GM21367 (cell line): ENCODE measurements around the gene RHOBTB3.
"Not testable (repeated sequence)": the region's sequence is repeated elsewhere in the genome, so short reads cannot be mapped to it uniquely, and the experiment has no call there.

Experiments
- ATAC-seq: cut with Tn5 transposase; IDR thresholded peaks from one replicate; pipeline ENCODE4 v1.9.1; 2021; ENCODE audit not compliant: unreplicated experiment

The RHOBTB3 gene

DNA sequence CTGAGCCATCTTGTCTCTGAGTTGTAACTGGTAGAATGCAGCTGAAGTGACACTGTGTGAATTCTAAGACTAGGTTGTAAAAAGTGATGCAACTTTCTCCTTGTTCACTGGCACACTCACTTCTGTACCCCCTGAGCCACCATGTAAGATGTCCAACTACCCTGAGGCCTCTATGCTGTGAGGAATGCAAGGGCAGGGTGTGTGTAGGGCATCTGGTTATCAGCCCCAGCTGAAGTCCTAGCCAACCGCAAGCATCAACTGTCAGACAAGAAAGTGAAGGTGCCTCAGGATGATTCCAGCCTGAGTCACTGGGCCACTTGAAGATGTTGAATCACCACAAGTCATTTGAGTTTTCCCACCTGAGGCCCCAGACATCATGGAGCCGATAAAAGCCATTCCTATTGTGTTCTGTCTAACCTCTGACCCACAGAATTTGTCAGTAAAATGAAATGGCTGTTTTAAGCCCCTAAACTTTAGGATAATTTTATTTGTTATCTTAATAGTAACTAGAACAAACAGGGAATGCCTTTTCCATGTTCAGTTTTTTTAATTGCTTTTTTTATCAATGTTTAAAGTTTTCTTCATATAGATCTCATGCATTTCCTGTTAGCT is 18.7 kb upstream of the RHOBTB3 start:
- ATAC-seq: no peak

DNA sequence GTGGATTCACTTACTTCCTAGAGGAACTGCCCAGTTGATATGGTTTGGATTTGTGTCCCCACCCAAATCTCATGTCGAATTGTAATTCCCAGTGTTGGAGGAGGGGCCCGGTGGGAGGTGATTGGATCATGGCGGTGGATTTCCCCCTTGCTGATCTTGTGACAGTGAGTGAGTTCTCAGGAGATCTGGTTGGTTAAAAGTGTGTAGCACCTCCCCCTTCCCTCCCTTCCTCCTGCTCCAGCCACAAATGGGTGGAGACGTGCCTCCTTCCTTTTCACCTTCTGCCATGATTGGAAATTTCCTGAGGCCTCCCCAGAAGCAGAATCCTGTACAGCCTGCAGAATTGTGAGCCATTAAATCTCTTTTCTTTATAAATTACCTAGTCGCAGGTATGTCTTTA is 17.9 kb upstream of the RHOBTB3 start:
- ATAC-seq: not testable (repeated sequence)

DNA sequence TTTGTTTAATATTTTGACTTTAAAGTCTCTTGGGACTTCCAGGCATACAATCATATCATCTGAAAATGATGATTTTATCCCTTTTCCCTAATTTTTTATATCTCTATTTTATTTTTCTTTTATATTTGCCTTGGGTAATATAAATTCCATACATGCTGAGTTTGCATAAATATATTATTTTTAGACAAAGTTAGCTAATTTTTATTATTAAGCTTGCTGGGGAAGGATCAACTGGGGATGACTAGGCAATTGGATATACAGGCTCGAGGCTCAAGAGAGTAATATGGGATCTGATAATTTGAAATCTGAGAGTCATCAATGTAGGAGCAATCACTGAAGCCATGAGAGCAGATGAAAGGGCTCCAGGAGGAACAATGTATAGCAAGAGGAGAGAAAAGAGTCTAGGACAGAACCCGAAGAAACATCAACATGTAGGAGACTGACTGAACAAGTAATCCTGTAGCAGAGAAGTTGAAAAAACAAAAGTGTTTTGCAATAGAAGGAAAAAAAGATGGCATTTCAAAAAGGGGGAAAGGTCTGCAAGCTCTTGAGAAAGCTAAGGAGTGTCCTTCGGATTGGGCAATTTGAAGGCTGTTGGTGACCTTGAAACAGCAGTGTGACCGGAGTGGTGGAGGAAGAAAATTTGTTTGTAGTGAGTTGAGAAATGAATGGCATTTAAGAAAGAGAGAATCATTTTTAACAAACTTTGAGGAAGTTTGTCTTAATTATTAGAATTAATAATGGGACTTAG is 17.0 kb upstream of the RHOBTB3 start:
- no peak for ATAC-seq

DNA sequence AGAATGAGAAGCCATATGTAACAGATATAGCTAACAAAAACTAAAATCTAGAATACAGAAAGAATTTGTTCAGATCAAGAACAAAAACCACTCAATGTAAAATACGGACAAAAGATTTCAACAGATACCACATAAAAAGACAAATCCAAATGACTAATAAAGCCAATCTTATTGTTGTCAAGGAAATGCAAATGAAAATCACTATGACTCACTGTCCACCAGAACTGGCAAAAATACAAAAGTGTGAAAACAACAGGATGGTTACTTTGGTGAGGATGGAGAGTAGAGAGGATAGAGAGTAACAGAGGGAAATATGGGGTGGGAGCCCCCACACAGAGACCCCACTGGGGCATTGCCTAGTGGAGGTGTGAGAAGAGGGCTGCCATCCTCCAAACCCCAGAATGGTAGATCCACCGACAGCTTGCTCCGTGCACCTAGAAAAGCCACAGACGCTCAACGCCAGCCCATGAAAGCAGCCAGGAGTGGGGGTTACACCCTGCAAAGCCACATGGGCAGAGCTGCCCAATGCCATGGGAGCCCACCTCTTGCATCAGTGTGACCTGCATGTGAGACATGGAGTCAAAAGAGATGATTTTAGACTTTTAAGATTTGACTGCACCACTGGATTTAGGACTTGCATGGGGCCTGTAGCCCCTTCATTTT is 15.2 kb upstream of the RHOBTB3 start:
- no peak for ATAC-seq

DNA sequence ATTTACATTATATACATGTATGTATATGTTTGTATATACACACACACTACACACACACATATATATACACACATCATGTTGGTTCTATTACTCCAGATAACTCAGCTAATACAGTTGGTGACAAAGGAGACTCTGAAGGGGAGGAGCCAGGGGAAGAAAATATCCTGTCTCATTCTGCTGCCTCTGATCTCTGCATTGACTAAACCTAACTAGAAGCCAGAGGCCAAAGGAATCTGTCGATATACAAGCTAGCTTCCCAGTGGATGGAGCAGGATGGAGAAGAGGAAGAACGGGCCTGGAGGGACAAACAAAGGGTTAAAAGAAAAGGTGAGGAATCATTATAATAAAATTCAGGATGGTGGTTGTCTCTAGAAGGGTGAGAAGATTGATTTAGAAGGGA is 13.7 kb upstream of the RHOBTB3 start:
- no peak for ATAC-seq

DNA sequence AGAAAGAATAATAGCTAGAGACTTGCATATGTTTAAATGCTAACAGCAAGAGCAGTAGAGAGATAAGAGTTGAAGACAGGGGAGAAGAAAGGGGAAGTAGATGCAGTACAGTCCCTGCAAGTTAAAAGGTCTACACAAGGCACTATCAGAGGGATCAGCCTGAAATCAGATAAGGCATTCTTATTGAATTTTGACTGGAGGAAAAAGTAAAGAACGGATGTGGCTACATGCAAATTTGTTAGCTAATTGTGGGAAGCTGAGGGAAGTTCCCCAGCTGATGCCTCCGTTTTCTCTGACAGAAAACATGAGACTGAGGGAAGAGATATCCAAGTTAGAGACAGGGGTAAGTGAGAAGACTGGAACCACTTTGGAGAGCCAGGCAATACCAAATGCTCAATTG is 12.9 kb upstream of the RHOBTB3 start:
- peak; percentile 89 for ATAC-seq

DNA sequence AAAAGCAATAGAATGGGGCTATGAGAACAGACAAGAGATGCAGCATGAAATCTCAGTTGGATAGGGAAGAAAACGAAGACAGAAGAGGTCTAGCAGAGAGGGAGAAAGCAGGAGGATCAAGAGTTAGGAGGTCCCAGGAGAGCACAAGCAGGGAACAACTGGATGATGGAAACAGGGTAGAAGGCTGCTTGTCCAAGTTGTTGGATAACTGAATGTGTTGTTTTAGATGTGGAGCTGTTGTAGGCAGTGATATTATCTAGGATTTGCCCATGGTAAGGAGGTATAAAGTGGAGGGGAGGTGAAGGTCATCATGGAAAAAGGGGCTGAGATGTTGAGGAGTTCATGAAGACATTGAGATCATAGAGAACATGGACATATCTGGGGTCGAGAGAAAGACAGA is 12.4 kb upstream of the RHOBTB3 start:
- ATAC-seq: no peak

DNA sequence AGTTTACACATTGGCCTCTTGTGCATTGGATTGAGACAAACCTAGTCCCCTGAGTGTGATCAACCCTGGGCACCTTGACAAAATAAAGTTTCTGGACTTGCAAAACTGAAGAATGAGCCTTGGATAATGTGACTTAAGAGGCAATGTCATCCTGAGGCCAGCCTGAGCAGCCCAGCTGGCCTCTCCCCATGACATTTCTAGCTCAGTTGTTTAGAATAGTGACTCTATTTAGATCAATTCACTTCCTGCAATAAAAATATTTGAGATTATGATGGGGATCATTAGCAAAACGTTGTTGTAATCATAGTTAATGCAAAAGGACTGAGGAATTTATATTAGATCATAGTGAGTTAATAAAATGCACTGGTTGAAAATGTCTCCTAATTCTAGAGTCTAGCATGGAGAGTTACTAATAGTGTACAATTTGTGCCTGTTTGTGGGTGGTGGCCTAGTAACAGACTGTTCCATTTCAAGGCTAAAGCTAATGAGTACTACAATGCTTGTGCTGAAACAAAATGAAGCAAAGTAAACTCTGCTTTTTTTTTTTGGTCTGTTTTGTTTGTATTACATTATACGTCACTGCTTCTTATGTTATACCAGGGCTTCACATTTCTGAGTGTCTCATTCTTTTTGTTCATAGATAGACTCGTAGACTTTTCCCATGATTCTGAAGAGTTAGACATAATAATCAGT is 10.9 kb upstream of the RHOBTB3 start:
- no peak for ATAC-seq

DNA sequence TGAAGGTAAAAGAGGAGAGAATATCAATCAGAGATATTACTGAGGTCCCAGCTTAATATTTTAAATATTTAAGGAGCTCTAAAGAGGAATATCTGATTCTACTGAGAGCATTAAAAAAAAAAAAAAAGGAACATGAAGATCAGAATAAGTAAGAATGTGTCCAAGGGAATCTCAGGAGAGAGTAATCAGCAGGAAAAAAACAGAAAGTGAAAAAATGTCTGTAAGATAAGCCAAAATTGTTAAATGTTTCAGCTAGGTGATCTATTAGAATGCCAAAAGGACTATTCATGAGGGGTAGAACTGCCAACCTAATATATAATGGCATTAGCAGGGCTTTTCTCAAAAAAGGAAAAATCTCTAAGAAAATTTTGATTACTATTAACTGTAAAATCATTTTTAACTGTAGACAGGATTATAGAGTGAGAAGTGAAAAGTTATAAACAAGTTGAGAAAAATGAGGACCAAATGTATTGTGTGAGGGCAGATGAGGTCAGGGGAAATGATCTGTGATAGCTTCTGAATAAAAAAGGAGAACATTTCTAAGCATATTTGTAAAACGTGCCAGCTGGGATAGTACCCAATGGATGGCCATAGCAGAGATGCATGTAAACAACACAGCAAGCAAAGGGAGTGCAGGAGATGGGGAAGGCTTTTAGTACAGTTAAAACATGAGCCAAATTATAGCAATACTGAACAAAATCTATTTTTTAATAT is 9.4 kb upstream of the RHOBTB3 start:
- ATAC-seq: no peak

DNA sequence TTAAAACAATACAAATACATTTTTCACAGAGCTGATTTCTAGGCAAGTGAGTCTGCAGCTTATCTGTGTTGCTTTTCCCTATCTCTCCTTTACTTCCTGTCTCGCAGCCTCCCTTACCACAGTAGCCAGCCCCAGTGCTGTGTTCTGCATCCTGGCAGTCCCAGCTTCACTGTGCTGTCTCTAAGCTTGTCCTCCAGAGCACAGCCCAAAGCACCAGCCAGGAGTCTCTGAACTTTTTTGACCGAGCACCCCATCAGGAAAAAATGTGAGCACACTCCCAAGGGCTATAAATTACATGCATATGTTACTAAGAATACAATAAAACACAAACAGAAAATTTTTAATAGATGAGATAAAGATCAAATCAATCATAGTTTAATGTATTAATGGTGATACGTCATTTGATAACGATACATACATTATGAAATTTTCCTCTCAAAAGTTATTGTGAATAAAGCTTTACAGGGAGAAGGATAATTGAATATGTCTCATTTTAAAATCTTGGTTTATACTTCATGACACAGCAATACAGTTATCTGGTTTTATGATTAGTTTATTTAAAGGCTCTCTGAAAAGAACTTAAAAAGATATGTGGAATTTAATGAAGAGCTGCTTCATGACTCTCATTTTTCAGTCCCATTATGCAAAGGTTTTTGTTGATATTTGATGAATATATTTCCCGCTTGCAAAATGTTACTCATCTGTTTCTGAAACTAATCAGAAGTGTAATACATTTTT is 7.3 kb upstream of the RHOBTB3 start:
- no peak for ATAC-seq

DNA sequence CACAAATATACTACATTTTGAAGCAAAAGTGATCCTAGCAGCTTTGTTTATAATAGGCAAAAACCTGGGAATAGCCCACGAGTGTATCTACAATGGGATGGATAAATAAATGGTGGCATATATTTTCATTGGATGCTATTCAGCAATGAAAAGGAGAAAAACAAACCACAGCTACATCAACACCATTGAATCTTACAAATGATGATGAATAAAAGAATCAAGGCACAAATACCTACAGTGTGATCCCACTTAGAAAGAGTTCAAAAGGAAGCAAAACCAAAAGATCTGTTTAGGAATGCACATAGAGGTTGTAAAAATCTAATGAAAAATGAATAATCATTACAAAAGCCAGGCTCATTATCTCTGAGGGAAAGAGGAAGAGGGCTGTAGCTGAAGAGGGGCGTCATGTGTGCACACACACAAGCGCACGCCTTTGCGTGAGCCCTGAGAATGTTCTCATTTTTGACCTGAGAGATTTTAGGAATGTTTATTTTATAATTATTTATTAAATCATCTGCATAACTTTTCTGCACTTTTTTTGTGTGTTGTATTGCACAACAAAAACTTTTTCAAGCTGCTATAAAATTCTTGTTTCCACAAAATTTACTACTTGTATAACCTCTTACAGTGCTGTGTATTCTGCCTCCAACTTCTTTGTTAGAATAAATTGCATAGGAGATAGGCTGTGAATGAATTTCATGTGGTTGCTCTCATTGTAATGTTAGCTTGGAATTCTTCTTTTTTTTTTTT is 5.9 kb upstream of the RHOBTB3 start:
- ATAC-seq: no peak

DNA sequence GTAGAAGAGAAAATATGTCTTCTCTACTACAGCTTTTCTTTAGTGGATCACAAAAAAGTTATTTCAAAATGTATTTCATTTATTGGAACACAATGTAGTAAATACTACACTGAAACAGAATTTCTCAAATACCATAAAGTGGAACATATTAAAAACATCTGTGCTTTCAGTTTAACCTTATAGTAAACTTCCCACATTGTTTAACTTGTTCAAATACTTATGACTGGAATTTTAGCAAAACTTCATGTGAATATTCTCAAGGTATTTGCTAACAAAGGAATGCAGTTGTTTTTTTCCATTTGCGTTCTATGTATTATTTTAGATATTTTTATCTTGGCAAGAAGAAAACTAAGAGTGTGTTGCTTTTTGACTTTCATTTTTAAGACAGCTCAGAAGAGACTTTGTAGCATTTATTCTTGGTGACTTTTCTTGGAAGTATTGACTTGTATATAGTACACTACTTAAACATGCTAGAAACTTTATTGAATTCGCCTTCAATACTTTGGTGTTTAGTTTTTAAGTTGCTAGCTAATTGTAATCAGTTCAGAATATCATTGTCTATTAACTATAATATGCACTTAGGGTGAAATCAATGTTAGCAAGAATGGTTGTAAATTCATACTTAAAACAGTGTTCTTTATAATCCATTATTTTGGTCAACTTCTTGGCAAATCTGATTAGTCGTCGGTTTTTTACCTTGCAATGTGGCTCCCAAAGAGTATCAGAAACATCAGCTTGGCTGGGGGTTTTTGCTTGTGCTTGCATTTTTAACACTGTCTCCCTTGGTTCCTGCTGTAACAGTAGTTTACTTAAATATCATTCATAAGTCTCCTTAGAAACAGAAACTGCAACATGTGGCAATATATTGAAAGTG is 5.0 kb upstream of the RHOBTB3 start:
- no peak for ATAC-seq

DNA sequence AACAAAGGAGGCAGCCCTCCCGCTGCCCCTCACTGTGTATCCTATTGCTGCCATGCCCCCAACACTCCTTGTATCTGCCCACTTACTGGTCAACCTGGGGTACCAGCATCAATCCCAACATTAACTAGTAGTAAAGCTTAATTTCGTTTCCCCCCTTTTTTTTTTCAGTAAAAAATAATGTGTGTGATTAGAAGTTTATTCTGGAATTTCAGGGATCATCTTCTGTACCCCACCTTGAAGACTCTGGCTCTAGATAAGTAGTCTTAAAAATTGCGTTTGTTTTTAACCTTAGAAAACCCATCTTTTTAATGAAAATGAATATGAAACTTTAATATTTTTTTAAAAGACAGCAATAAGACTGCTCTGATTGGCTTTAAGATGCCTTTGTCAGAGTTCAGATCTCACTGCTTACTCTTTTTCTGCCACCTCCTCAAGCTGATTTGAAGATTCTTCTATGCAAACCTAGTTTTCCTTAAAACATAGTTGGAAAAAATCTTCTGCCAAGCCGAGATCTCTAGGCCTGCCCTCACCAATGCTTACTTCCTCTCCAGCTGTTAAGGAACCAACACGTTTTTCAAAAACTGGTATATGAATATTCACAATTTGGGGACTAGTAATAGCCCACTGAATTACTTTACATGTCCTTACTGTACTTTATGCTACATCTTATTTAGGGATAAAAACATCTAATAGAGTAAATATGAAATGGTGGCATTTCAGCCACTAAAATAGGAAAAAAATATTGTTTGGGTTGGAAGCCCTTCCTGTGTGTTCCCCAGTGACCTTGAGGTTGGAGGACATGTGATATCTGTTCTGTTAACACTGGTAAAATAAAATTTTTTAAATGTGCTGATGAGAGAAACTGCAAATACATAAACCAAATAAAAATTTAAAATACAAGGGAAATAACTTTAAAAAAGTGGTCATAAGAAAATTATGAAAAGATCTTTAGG is 4.0 kb upstream of the RHOBTB3 start:
- no peak for ATAC-seq

DNA sequence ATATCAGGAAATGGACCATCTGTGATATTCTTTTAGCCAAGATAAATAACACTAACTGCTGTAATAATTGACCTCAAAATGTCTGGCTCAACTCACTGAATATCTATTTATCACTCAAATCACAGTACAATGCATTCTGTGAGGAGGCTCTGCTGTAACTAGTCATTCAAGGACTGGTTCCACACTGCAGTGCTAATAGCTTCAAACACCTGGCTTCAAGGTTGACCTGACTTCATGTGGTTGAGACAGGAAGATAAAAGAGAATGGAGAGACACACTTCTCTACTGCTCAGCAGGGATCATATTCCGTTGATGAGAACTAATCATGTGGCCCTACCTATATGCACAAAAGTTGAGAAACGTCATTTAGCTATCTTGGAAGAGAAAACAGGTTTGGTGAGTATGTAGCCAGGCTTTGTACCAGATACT is 3.4 kb upstream of the RHOBTB3 start:
- ATAC-seq: peak; percentile 21

DNA sequence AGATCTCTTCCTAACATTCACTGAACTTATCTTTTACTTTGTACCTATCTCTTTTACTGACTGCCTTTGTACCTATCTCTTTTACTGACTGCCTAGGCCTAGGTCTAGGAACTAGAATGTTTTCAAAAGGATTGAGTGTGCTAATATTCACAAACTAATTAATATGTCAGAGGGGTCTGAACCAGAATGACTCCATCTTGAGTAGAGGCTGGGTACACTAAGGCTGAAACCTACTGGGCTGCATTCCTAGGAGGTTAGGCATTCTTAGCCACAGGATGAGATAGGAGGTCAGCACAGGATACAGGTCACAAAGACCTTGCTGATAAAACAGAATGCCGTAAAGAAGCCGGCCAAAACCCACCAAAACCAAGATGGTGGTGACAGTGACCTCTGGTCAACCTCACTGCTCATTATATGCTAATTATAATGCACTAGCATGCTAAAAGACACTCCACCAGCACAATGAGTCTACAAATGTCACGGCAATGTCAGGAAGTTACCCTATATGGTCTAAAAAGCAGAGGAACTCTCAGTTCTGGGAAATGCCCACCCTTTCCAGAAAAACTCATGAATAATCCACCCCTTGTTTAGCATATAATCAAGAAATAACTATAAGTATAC is 2.5 kb upstream of the RHOBTB3 start:
- ATAC-seq: no peak

DNA sequence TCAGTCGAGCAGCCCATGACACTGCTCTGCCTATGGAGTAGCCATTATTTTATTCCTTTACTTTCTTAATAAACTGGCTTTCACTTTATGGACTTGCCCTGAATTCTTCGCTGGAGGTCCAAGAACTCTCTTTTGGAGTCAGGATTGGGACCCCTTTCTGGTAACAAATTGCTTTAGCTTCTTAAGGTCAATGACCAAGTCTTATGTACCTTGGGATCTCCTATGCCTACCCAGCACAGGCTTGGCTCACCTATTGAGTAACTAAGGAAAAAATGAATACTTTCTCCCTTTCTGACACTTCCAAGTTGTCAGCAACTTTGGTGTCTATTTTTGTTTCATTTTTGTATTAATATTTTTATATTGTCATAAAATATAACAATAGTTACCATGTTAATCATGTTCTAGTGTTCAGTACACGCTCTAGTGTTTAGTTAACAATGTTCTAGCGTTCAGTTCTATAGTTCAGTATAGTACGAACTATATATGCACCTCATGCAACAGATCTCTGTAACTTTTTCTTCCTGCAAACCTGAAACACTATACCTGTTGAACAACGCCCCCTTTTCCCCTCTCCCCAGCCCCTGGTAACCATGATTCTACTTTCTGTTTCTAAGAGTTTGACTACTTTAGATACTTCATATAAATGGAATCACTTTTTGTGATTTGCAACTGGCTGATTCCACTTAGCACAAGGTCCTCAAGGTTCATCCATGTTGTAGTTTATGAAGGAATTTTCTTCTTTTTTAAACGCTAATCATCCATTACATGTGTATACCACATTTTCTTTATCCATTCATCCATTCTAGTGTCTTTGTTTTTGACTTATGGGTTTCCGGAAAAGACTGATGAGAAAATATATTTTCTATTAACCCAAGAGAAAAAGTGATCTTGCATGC is 1.8 kb upstream of the RHOBTB3 start:
- ATAC-seq: no peak
